Aorta (tissue), 5 donors: ENCODE results near the gene DCAF5. TPM values are rescaled to one million over a fixed set of nuclear protein-coding genes. Genes with fewer than 3 reads are reported as not detected.
A peak's percentile ranks its signal among the peaks of the same experiment; 100 is the strongest.

Experiments
- ATAC-seq: fragments of 200-7000 bp; cut with Tn5 transposase; one replicate; pipeline ENCODE4 v1.9.1; 2022; ENCODE audit warnings: moderate library complexity; ENCODE audit not compliant: low FRiP score
- DNase-seq, 2 donors: peaks; one replicate each; pipeline ENCODE4 v3.0.0-alpha.2; 2020
- H3K27ac ChIP-seq, 2 donors: one replicate each; pipeline ENCODE4 v1.5.1; 2013; ENCODE audit warnings: low read length in 2 of 2, mild to moderate bottlenecking in 2 of 2, moderate library complexity in 2 of 2, control low read depth in 1 of 2, inconsistent platforms in 1 of 2, low read depth in 1 of 2
- H3K27me3 ChIP-seq, 2 donors: one replicate each; pipeline ENCODE4 v1.6.1; 2013; ENCODE audit warnings: control low read depth in 1 of 2, low read length in 1 of 2, mild to moderate bottlenecking in 1 of 2, moderate library complexity in 1 of 2; ENCODE audit not compliant: insufficient read depth in 2 of 2, control insufficient read depth in 1 of 2
- H3K36me3 ChIP-seq, 2 donors: one replicate each; pipeline ENCODE4 v1.6.1; 2013; ENCODE audit warnings: control low read depth in 1 of 2, low read length in 1 of 2, mild to moderate bottlenecking in 1 of 2; ENCODE audit not compliant: insufficient read depth in 2 of 2, control insufficient read depth in 1 of 2
- H3K4me1 ChIP-seq, 2 donors: one replicate each; pipeline ENCODE4 v1.6.1; 2013; ENCODE audit warnings: low read length in 2 of 2, control low read depth in 1 of 2, mild to moderate bottlenecking in 1 of 2, moderate library complexity in 1 of 2; ENCODE audit not compliant: insufficient read depth in 2 of 2, control insufficient read depth in 1 of 2
- H3K4me3 ChIP-seq, 2 donors: one replicate each; pipeline ENCODE4 v1.5.1; 2013; ENCODE audit warnings: low read length in 2 of 2, control low read depth in 1 of 2, mild to moderate bottlenecking in 1 of 2
- H3K9me3 ChIP-seq: one replicate; pipeline ENCODE4 v1.6.1; 2013; ENCODE audit warnings: mild to moderate bottlenecking, low read length; ENCODE audit not compliant: control insufficient read depth
- WGBS, 2 donors: extraction: QIAGEN DNeasy Blood & Tissue Kit; methylation state at CpG; one replicate each; pipeline ENCODE4 v1.1.7; 2013; 5-methylcytosine and 5-hydroxymethylcytosine counted together
- intact Hi-C, 2 donors: fragments of 100-400 bp; cut with DNase I; formaldehyde crosslinking; loops; one replicate each; pipeline versions ENCODE4 v1.14.2 to v1.15.0; 2022
- polyA plus RNA-seq, 2 donors: library from polyadenylated mRNA; stranded (reverse); fragments of 200-250 nt; gene quantifications; one replicate each; pipeline ENCODE4 v1.2.3, GENCODE V29; 2013
- total RNA-seq, 2 donors: library from RNA; stranded (reverse); fragmentation: NEBNext Ultra II Directional; extraction: Animal tissue kit (Norgen Biotek cat#: 25700); gene quantifications; one replicate each; pipeline ENCODE4 v1.2.1, GENCODE V29; 2021
- donor health status: healthy with polysubstance abuse.
- donor health status: Bipolar disorder and iron deficiency.
- donor health status: DM: no; HTN: no; CAD: no.
- donor health status: DM: no; HTN: no; CAD: no.
- donor health status: DM: yes; HTN: yes; CAD: no.

Gene DCAF5
- total and polyA plus RNA-seq, 4 donors, result 18.9 to 56.9 (median 43.5) TPM

- H3K36me3 ChIP-seq, result peaks cover 0 to 4% of the 10 kb centered on the region in 2 donors
- 2 to 3% methylated on average over 2 of the region's 2 CpGs for WGBS, 2 donors
- H3K9me3 ChIP-seq, result no peaks in the 10 kb centered on the region
- peak overlapping the region; percentile 85 to 87 for H3K27ac ChIP-seq
- H3K4me3 ChIP-seq, result no peak overlapping the region
- DNase-seq, result no peak
- intact Hi-C loops, result loop anchor here in 1 of 2 donors (5.0 kb wide), 1 partner anchor 38 kb away; no protein-coding TSS in a partner anchor
- ATAC-seq, result peak; percentile 72
- H3K4me1 ChIP-seq, result peaks cover 2 to 8% of the 10 kb centered on the region in 2 donors
- H3K27me3 ChIP-seq, result no peaks in the 10 kb centered on the region
Measured at GRCh38 chr14:69049675-69050074, 103.2 kb downstream of the DCAF5 start.

- intact Hi-C loops, result loop anchor here in 1 of 2 donors (5.0 kb wide), 1 partner anchor 39 kb away; no protein-coding TSS in a partner anchor
- H3K27me3 ChIP-seq, result no peaks in the 10 kb centered on the region
- WGBS, 2 donors, result 75 to 77% methylated on average over 3 of the region's 3 CpGs
- peak overlapping the region in 1 of 2 donors; percentile 58 for H3K27ac ChIP-seq
- H3K4me3 ChIP-seq, result no peak overlapping the region
- DNase-seq (no peak), ATAC-seq (no peak)
- peaks cover 2 to 8% of the 10 kb centered on the region in 2 donors for H3K4me1 ChIP-seq
- peaks cover 0 to 1% of the 10 kb centered on the region in 2 donors for H3K36me3 ChIP-seq
- H3K9me3 ChIP-seq, result no peaks in the 10 kb centered on the region
Measured at GRCh38 chr14:69048456-69048855, 104.5 kb downstream of the DCAF5 start.

GRCh38 chr14:69047255-69047654 lies 105.7 kb downstream of the DCAF5 start:
- DNase-seq, result no peak

GRCh38 chr14:69046476-69046860 lies 106.5 kb downstream of the DCAF5 start:
- DNase-seq (peak; percentile 80 to 84), ATAC-seq (peak; percentile 47)
- H3K4me1 ChIP-seq, result peaks cover 2 to 8% of the 10 kb centered on the region in 2 donors
- intact Hi-C loops, result loop anchor here (2.0 to 5.0 kb wide), 2 partner anchors 32 to 41 kb away; no protein-coding TSS in a partner anchor
- H3K9me3 ChIP-seq, result no peaks in the 10 kb centered on the region
- 4 to 6% methylated on average over 7 of the region's 7 CpGs for WGBS, 2 donors
- H3K4me3 ChIP-seq, result no peak overlapping the region
- no peaks in the 10 kb centered on the region for H3K36me3 ChIP-seq
- peak overlapping the region; percentile 69 to 77 for H3K27ac ChIP-seq
- H3K27me3 ChIP-seq, result no peaks in the 10 kb centered on the region

More at GRCh38 chr14:69047255-69047654, 105.7 kb downstream of the DCAF5 start:
- H3K36me3 ChIP-seq, result no peaks in the 10 kb centered on the region
- H3K27me3 ChIP-seq, result no peaks in the 10 kb centered on the region
- intact Hi-C loops, result loop anchor here (2.0 to 5.0 kb wide), 2 partner anchors 32 to 40 kb away; no protein-coding TSS in a partner anchor
- WGBS, 2 donors, result 97 to 98% methylated on average over 1 of the region's 1 CpG
- H3K4me1 ChIP-seq, result peaks cover 2 to 8% of the 10 kb centered on the region in 2 donors
- ATAC-seq, result no peak
- H3K27ac ChIP-seq, result peak overlapping the region; percentile 5 to 69
- H3K4me3 ChIP-seq, result no peak overlapping the region
- H3K9me3 ChIP-seq, result no peaks in the 10 kb centered on the region

GRCh38 chr14:69045857-69046475 lies 107.0 kb downstream of the DCAF5 start:
- H3K36me3 ChIP-seq, result no peaks in the 10 kb centered on the region
- WGBS, 2 donors, result 18 to 24% methylated on average over 7 of the region's 7 CpGs
- H3K4me3 ChIP-seq, result no peak overlapping the region
- DNase-seq (peak in 1 of 2 donors; percentile 71), ATAC-seq (peak; percentile 1)
- intact Hi-C loops, result loop anchor here (2.0 to 5.0 kb wide), 2 partner anchors 33 to 41 kb away; no protein-coding TSS in a partner anchor
- H3K4me1 ChIP-seq, result peaks cover 2 to 8% of the 10 kb centered on the region in 2 donors
- H3K27ac ChIP-seq, result peak overlapping the region; percentile 69 to 77
- no peaks in the 10 kb centered on the region for H3K27me3 ChIP-seq
- no peaks in the 10 kb centered on the region for H3K9me3 ChIP-seq

- ATAC-seq (peak; percentile 3), DNase-seq (peak; percentile 83 to 84)
- WGBS, 2 donors, result 12 to 20% methylated on average over 6 of the region's 6 CpGs
- Histone ChIP-seq H3K27ac (peak overlapping the region; percentile 69 to 77), H3K9me3 (no peaks in the 10 kb centered on the region), H3K36me3 (no peaks in the 10 kb centered on the region), H3K4me3 (no peak overlapping the region), H3K4me1 (peaks cover 2 to 13% of the 10 kb centered on the region in 2 donors), H3K27me3 (no peaks in the 10 kb centered on the region)
- intact Hi-C loops, result loop anchor here in 1 of 2 donors (5.0 kb wide), 3 partner anchors 32 to 42 kb away; no protein-coding TSS in a partner anchor
Measured at GRCh38 chr14:69044965-69045555, 107.9 kb downstream of the DCAF5 start.

- H3K27me3 ChIP-seq, result no peaks in the 10 kb centered on the region
- ATAC-seq, result no peak
- H3K4me1 ChIP-seq, result peaks cover 2 to 15% of the 10 kb centered on the region in 2 donors
- no peaks in the 10 kb centered on the region for H3K9me3 ChIP-seq
- H3K27ac ChIP-seq, result peak overlapping the region; percentile 69 to 77
- no peak overlapping the region for H3K4me3 ChIP-seq
- H3K36me3 ChIP-seq, result no peaks in the 10 kb centered on the region
- no peak for DNase-seq
- intact Hi-C loops, result loop anchor here in 1 of 2 donors (5.0 kb wide), 2 partner anchors 33 to 37 kb away; no protein-coding TSS in a partner anchor
- 77 to 88% methylated on average over 2 of the region's 2 CpGs for WGBS, 2 donors
Measured at GRCh38 chr14:69044296-69044695, 108.6 kb downstream of the DCAF5 start.

- Histone ChIP-seq H3K36me3 (no peaks in the 10 kb centered on the region), H3K9me3 (no peaks in the 10 kb centered on the region), H3K4me1 (peaks cover 2 to 15% of the 10 kb centered on the region in 2 donors), H3K27ac (peak overlapping the region; percentile 69 to 77), H3K4me3 (no peak overlapping the region), H3K27me3 (no peaks in the 10 kb centered on the region)
- ATAC-seq (peak; percentile 56), DNase-seq (peak; percentile 73 to 78)
- WGBS, 2 donors, result 18 to 23% methylated on average over 8 of the region's 8 CpGs
- intact Hi-C loops, result loop anchor here (1.0 to 5.0 kb wide), 5 partner anchors 34 to 65 kb away; partner anchors contain the start of gene ACTN1 (in 2 of the 2)
Measured at GRCh38 chr14:69043596-69044260, 109.2 kb downstream of the DCAF5 start.
